Measurements from ENCODE around the gene SRP14.
A peak's percentile ranks its signal among the peaks of the same experiment; 100 is the strongest.
"Not testable (repeated sequence)": the region's sequence is repeated elsewhere in the genome, so short reads cannot be mapped to it uniquely, and the experiment has no call there.

SRP14 gene

GRCh38 chr15:39997639-39998038 lies 41.3 kb downstream of the SRP14 start:
- ATAC-seq (ENCODE audit: low read depth) (no peak), DNase-seq (ENCODE audit: low spot score) (no peak)
- no peak overlapping the region for H3K4me3 ChIP-seq (ENCODE audit: severe bottlenecking)
- no peak overlapping the region for H3K27ac ChIP-seq (ENCODE audit: poor library complexity, severe bottlenecking)
- H3K36me3 ChIP-seq (ENCODE audit: low read depth), result peaks cover 93% of the 10 kb centered on the region
- no peaks in the 10 kb centered on the region for H3K9me3 ChIP-seq (ENCODE audit: severe bottlenecking)
- H3K27me3 ChIP-seq (ENCODE audit: insufficient read depth, poor library complexity, severe bottlenecking), result no peaks in the 10 kb centered on the region
- TF ChIP-seq CTCF (IDR thresholded peaks at IDR 0.05; ENCODE audit: poor library complexity, severe bottlenecking), result no peak
- H3K4me1 ChIP-seq (ENCODE audit: insufficient read depth, poor library complexity, severe bottlenecking), result peaks cover 8% of the 10 kb centered on the region

- peaks cover 93% of the 10 kb centered on the region for H3K36me3 ChIP-seq (ENCODE audit: low read depth)
- H3K27ac ChIP-seq (ENCODE audit: poor library complexity, severe bottlenecking), result no peak overlapping the region
These were observed 42.0 kb downstream of the SRP14 start for GRCh38 chr15:39997031-39997430.

GRCh38 chr15:39996228-39996627 lies 42.8 kb downstream of the SRP14 start:
- not testable (repeated sequence) for H3K27ac ChIP-seq (ENCODE audit: poor library complexity, severe bottlenecking); DNase-seq (ENCODE audit: low spot score); H3K4me1 ChIP-seq (ENCODE audit: insufficient read depth, poor library complexity, severe bottlenecking); H3K4me3 ChIP-seq (ENCODE audit: severe bottlenecking); H3K27me3 ChIP-seq (ENCODE audit: insufficient read depth, poor library complexity, severe bottlenecking); H3K9me3 ChIP-seq (ENCODE audit: severe bottlenecking)
- ATAC-seq (ENCODE audit: low read depth), result peak; percentile 53; the same call in 2 of the 3 replicates
- H3K36me3 ChIP-seq (ENCODE audit: low read depth), result peaks cover 93% of the 10 kb centered on the region

More at GRCh38 chr15:39997031-39997430, 42.0 kb downstream of the SRP14 start:
- ATAC-seq (ENCODE audit: low read depth), result no peak
- no peak for TF ChIP-seq CTCF (IDR thresholded peaks at IDR 0.05; ENCODE audit: poor library complexity, severe bottlenecking)
- Histone ChIP-seq H3K4me1 (ENCODE audit: insufficient read depth, poor library complexity, severe bottlenecking) (peaks cover 3% of the 10 kb centered on the region), H3K27me3 (ENCODE audit: insufficient read depth, poor library complexity, severe bottlenecking) (no peaks in the 10 kb centered on the region), H3K4me3 (ENCODE audit: severe bottlenecking) (no peak overlapping the region), H3K9me3 (ENCODE audit: severe bottlenecking) (no peaks in the 10 kb centered on the region)
- no peak for DNase-seq (ENCODE audit: low spot score)

GRCh38 chr15:39992953-39993352 lies 46.0 kb downstream of the SRP14 start:
- H3K4me1 ChIP-seq (ENCODE audit: insufficient read depth, poor library complexity, severe bottlenecking); H3K27me3 ChIP-seq (ENCODE audit: insufficient read depth, poor library complexity, severe bottlenecking); H3K4me3 ChIP-seq (ENCODE audit: severe bottlenecking); H3K9me3 ChIP-seq (ENCODE audit: severe bottlenecking); ATAC-seq (ENCODE audit: low read depth); DNase-seq (ENCODE audit: low spot score); H3K27ac ChIP-seq (ENCODE audit: poor library complexity, severe bottlenecking): not testable (repeated sequence)
- peaks cover 96% of the 10 kb centered on the region for H3K36me3 ChIP-seq (ENCODE audit: low read depth)

GRCh38 chr15:39990706-39991105 lies 48.3 kb downstream of the SRP14 start:
- Histone ChIP-seq H3K9me3 (ENCODE audit: severe bottlenecking) (no peaks in the 10 kb centered on the region), H3K4me1 (ENCODE audit: insufficient read depth, poor library complexity, severe bottlenecking) (no peaks in the 10 kb centered on the region), H3K36me3 (ENCODE audit: low read depth) (peaks cover 97% of the 10 kb centered on the region), H3K27me3 (ENCODE audit: insufficient read depth, poor library complexity, severe bottlenecking) (no peaks in the 10 kb centered on the region), H3K4me3 (ENCODE audit: severe bottlenecking) (no peak overlapping the region), H3K27ac (ENCODE audit: poor library complexity, severe bottlenecking) (no peak overlapping the region)
- ATAC-seq (ENCODE audit: low read depth) (no peak), DNase-seq (ENCODE audit: low spot score) (no peak)
- no peak for TF ChIP-seq CTCF (IDR thresholded peaks at IDR 0.05; ENCODE audit: poor library complexity, severe bottlenecking)

GRCh38 chr15:39987821-39988220 lies 51.2 kb downstream of the SRP14 start:
- H3K27ac ChIP-seq (ENCODE audit: poor library complexity, severe bottlenecking), result no peak overlapping the region
- H3K9me3 ChIP-seq (ENCODE audit: severe bottlenecking), result no peaks in the 10 kb centered on the region
- H3K4me1 ChIP-seq (ENCODE audit: insufficient read depth, poor library complexity, severe bottlenecking), result no peaks in the 10 kb centered on the region
- ATAC-seq (ENCODE audit: low read depth) (no peak), DNase-seq (ENCODE audit: low spot score) (no peak)
- no peak for TF ChIP-seq CTCF (IDR thresholded peaks at IDR 0.05; ENCODE audit: poor library complexity, severe bottlenecking)
- H3K36me3 ChIP-seq (ENCODE audit: low read depth), result peaks cover 79% of the 10 kb centered on the region
- no peak overlapping the region for H3K4me3 ChIP-seq (ENCODE audit: severe bottlenecking)
- H3K27me3 ChIP-seq (ENCODE audit: insufficient read depth, poor library complexity, severe bottlenecking), result no peaks in the 10 kb centered on the region
